CD4-positive, alpha-beta T cell (primary cell): ENCODE measurements around the gene SHOX. TPM values are rescaled to one million over a fixed set of nuclear protein-coding genes. Genes with fewer than 3 reads are reported as not detected.
"Not testable (repeated sequence)": the region's sequence is repeated elsewhere in the genome, so short reads cannot be mapped to it uniquely, and the experiment has no call there.

ENCODE experiments used
- ATAC-seq: fragments of 200-7000 bp; cut with Tn5 transposase; one replicate; pipeline ENCODE4 v1.10.0; 2022; ENCODE audit warnings: mild to moderate bottlenecking; ENCODE audit not compliant: poor library complexity
- CTCF ChIA-PET: fragments of 350-600 bp; sonication (Branson Sonifier 250); formaldehyde crosslinking; loops from one replicate; lab custom pipeline; 2021; ENCODE audit warnings: antibody characterized with exemption, inconsistent platforms; lab: Charles Lee
- POLR2A ChIA-PET: fragments of 350-600 bp; sonication (Branson Sonifier 250); formaldehyde crosslinking; loops from one replicate; lab custom pipeline; 2021; ENCODE audit warnings: antibody characterized with exemption, inconsistent platforms; lab: Charles Lee
- DNase-seq, 14 experiments: peaks; one replicate each; pipeline ENCODE4 v3.0.0-alpha.2; 2013 to 2020; ENCODE audit warnings: mixed read lengths in 2 of 14
- H3K27ac ChIP-seq, 2 donors: one replicate each; pipeline versions ENCODE4 v1.5.1 to v1.7.0; 2013; ENCODE audit warnings: low read length in 2 of 2, low read depth in 1 of 2, mild to moderate bottlenecking in 1 of 2
- H3K27me3 ChIP-seq, 2 experiments: 1 replicate in 1 of 2; 2 replicates in 1 of 2; pipeline versions ENCODE4 v1.6.1 to v1.7.0; 2013; ENCODE audit warnings: low read length in 2 of 2, control low read depth in 1 of 2, mild to moderate bottlenecking in 1 of 2, moderate library complexity in 1 of 2; ENCODE audit not compliant: insufficient read depth in 2 of 2, control insufficient read depth in 1 of 2
- H3K36me3 ChIP-seq: one replicate; pipeline ENCODE4 v1.6.1; 2013; ENCODE audit warnings: low read length, control low read depth; ENCODE audit not compliant: insufficient read depth
- H3K4me1 ChIP-seq: one replicate; pipeline ENCODE4 v1.6.1; 2013; ENCODE audit warnings: low read length, control low read depth; ENCODE audit not compliant: insufficient read depth
- H3K4me3 ChIP-seq: one replicate; pipeline ENCODE4 v1.5.1; 2013; ENCODE audit warnings: mild to moderate bottlenecking, low read length, moderate library complexity
- H3K9me3 ChIP-seq, 2 experiments: 1 replicate in 1 of 2; 2 replicates in 1 of 2; pipeline versions ENCODE4 v1.6.1 to v1.7.0; 2013; ENCODE audit warnings: low read length in 2 of 2, mild to moderate bottlenecking in 2 of 2, control low read depth in 1 of 2, moderate library complexity in 1 of 2; ENCODE audit not compliant: control insufficient read depth in 1 of 2, insufficient read depth in 1 of 2
- H3K27ac Mint-ChIP-seq: one replicate; pipeline ENCODE4 v1.8.0; 2020; ENCODE audit warnings: mixed read lengths
- H3K27me3 Mint-ChIP-seq: one replicate; pipeline ENCODE4 v1.8.0; 2021; ENCODE audit warnings: mixed read lengths
- H3K36me3 Mint-ChIP-seq: one replicate; pipeline ENCODE4 v1.8.0; 2021; ENCODE audit warnings: low read depth, mixed read lengths
- H3K4me1 Mint-ChIP-seq: one replicate; pipeline ENCODE4 v1.8.0; 2021; ENCODE audit warnings: low read depth, mixed read lengths
- H3K4me3 Mint-ChIP-seq: one replicate; pipeline ENCODE4 v1.8.0; 2020; ENCODE audit warnings: mild to moderate bottlenecking, mixed read lengths
- H3K9me3 Mint-ChIP-seq: one replicate; pipeline ENCODE4 v1.8.0; 2020; ENCODE audit warnings: mixed read lengths
- CTCF ChIP-seq: fragments of 200-600 bp; IDR thresholded peaks from one replicate; pipeline ENCODE4 v1.8.0; 2022; ENCODE audit warnings: antibody characterized with exemption, mild to moderate bottlenecking
- intact Hi-C, 2 experiments: fragments of 100-400 bp; cut with DNase I in 1 of 2; cut with micrococcal nuclease in 1 of 2; formaldehyde crosslinking; loops; one replicate each; pipeline versions ENCODE4 v1.15.1 to v1.9.0; 2023 to 2025; cut with DNase I, micrococcal nuclease
- total RNA-seq, 174 experiments: library from RNA in 2 of 174; stranded (reverse) in 2 of 174; gene quantifications; one replicate each; pipeline ENCODE4 v1.2.3 and lab custom pipeline; 2021 to 2026

The SHOX gene
- total RNA-seq, 2 experiments from 2014 or later: not detected

GRCh38 chrX:584572-584971 lies 46.0 kb upstream of the SHOX start:
- intact Hi-C loops: no loop called here
- Mint-ChIP-seq H3K4me1 (no peaks in the 10 kb centered on the region), H3K27ac (no peak overlapping the region), H3K4me3 (no peak overlapping the region), H3K9me3 (peaks cover 4% of the 10 kb centered on the region), H3K36me3 (no peaks in the 10 kb centered on the region), H3K27me3 (peaks cover 3% of the 10 kb centered on the region)
- DNase-seq (no peak), ATAC-seq (no peak)
- POLR2A ChIA-PET: no interaction called here
- TF ChIP-seq CTCF: no peak
- no peaks in the 10 kb centered on the region for H3K27me3 ChIP-seq
- no peak overlapping the region for H3K27ac ChIP-seq
- H3K4me1 ChIP-seq: no peaks in the 10 kb centered on the region
- no peak overlapping the region for H3K4me3 ChIP-seq
- CTCF ChIA-PET: no interaction called here
- peaks cover 0 to 24% of the 10 kb centered on the region in 2 experiments for H3K9me3 ChIP-seq
- H3K36me3 ChIP-seq: no peaks in the 10 kb centered on the region

- no peaks in the 10 kb centered on the region for H3K36me3 ChIP-seq
- no peak overlapping the region for H3K4me3 ChIP-seq
- peaks cover 0 to 20% of the 10 kb centered on the region in 2 experiments for H3K9me3 ChIP-seq
- H3K27me3 ChIP-seq: no peaks in the 10 kb centered on the region
- DNase-seq (no peak), ATAC-seq (no peak)
- intact Hi-C loops: no loop called here
- CTCF ChIA-PET: no interaction called here
- no peak for TF ChIP-seq CTCF
- no peaks in the 10 kb centered on the region for H3K4me1 Mint-ChIP-seq
- no peak overlapping the region for H3K27ac ChIP-seq
- no peaks in the 10 kb centered on the region for H3K36me3 Mint-ChIP-seq
- H3K4me3 Mint-ChIP-seq: no peak overlapping the region
- H3K27ac Mint-ChIP-seq: no peak overlapping the region
- H3K27me3 Mint-ChIP-seq: peaks cover 3% of the 10 kb centered on the region
- H3K9me3 Mint-ChIP-seq: peaks cover 4% of the 10 kb centered on the region
- H3K4me1 ChIP-seq: no peaks in the 10 kb centered on the region
- POLR2A ChIA-PET: no interaction called here
Observed at GRCh38 chrX:585115-585808, 45.3 kb upstream of the SHOX start.

- H3K36me3 Mint-ChIP-seq: no peaks in the 10 kb centered on the region
- Histone ChIP-seq H3K9me3 (peaks cover 0 to 27% of the 10 kb centered on the region in 2 experiments), H3K4me3 (no peak overlapping the region), H3K27me3 (no peaks in the 10 kb centered on the region), H3K27ac (no peak overlapping the region), H3K4me1 (no peaks in the 10 kb centered on the region), H3K36me3 (no peaks in the 10 kb centered on the region)
- H3K27ac Mint-ChIP-seq: no peak overlapping the region
- H3K27me3 Mint-ChIP-seq: no peaks in the 10 kb centered on the region
- DNase-seq: no peak
- ChIA-PET CTCF (no interaction called here), POLR2A (no interaction called here)
- intact Hi-C loops: no loop called here
- no peak for TF ChIP-seq CTCF
- no peaks in the 10 kb centered on the region for H3K9me3 Mint-ChIP-seq
- H3K4me1 Mint-ChIP-seq: no peaks in the 10 kb centered on the region
- no peak for ATAC-seq
- H3K4me3 Mint-ChIP-seq: no peak overlapping the region
Observed at GRCh38 chrX:586351-586750, 44.2 kb upstream of the SHOX start.

GRCh38 chrX:589261-589660 lies 41.3 kb upstream of the SHOX start:
- H3K36me3 ChIP-seq, H3K9me3 Mint-ChIP-seq, H3K4me3 ChIP-seq, H3K27me3 Mint-ChIP-seq, H3K4me1 Mint-ChIP-seq, H3K36me3 Mint-ChIP-seq, CTCF ChIA-PET, H3K27me3 ChIP-seq, intact Hi-C loops, H3K4me1 ChIP-seq, H3K27ac ChIP-seq, POLR2A ChIA-PET, H3K27ac Mint-ChIP-seq, ATAC-seq, H3K4me3 Mint-ChIP-seq: not testable (repeated sequence)
- peak in 1 of 14 experiments; percentile 0 for DNase-seq
- H3K9me3 ChIP-seq: peaks cover 0 to 28% of the 10 kb centered on the region in 2 experiments
